GM19023 (cell line): ENCODE results near the gene TSPAN13.
"Not testable (repeated sequence)": the region's sequence is repeated elsewhere in the genome, so short reads cannot be mapped to it uniquely, and the experiment has no call there.

ENCODE experiments used
- ATAC-seq: cut with Tn5 transposase; IDR thresholded peaks from one replicate; pipeline ENCODE4 v1.9.1; 2021; ENCODE audit warnings: mild to moderate bottlenecking, moderate library complexity; ENCODE audit not compliant: unreplicated experiment

The TSPAN13 gene

DNA sequence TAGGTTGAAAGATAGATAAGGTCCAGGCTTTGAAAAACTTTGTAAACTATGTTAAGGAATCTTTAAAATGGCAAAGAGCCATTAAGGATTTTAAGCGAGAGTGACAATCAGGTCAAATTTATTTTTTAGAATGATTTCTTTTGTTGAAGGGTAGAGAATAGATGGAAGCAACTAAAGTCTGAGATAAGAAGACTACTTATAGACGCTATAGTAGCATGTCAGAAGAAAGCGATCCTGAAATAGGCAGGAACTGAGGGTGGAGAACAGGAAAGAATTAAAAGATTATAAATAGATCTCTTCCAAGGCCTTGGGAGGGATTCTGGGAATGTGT is 13.0 kb upstream of the TSPAN13 start:
- no peak for ATAC-seq

DNA sequence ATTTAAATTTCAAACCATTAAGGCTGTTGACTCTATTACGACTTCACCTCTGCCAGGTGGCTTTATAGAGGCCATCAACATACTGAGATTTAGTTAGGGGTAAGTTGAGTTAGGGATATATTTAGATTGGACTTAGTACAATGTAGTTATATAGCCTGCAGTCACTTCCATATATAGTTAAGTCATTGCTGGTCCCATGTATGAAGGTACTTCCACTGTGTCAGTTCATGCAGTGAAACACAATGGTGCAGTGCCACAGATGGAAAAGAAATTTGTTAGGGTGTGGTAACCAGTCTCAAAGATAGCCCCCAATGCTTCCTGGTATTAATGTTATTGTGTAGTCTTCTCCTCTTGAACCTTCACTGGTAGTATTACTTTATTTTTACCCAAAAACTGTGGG is 12.6 kb upstream of the TSPAN13 start:
- ATAC-seq, result no peak

- ATAC-seq, result no peak
These were observed 11.9 kb upstream of the TSPAN13 start for GRCh38 chr7:16741676-16742075.

- ATAC-seq, result no peak
These were observed 11.0 kb upstream of the TSPAN13 start for GRCh38 chr7:16742547-16742946.

DNA sequence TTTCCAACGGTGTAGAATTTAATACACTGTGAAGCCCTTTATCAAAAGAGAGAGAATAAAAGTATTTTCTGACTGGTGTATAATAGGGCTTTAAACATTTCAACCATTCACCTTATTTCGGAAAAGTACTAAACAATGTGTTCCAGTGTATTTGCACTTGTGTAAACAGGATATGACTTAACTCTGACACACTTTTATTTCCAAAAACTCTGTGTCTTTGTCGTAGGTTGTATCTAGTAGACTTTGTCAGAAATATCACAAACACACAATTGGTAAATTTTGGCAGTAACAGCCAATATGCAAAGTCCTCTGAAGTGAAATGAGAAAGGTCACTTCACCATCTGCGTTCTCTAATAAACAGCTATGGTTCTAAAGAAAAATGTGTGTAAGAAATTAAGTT is 10.3 kb upstream of the TSPAN13 start:
- ATAC-seq, result no peak

DNA sequence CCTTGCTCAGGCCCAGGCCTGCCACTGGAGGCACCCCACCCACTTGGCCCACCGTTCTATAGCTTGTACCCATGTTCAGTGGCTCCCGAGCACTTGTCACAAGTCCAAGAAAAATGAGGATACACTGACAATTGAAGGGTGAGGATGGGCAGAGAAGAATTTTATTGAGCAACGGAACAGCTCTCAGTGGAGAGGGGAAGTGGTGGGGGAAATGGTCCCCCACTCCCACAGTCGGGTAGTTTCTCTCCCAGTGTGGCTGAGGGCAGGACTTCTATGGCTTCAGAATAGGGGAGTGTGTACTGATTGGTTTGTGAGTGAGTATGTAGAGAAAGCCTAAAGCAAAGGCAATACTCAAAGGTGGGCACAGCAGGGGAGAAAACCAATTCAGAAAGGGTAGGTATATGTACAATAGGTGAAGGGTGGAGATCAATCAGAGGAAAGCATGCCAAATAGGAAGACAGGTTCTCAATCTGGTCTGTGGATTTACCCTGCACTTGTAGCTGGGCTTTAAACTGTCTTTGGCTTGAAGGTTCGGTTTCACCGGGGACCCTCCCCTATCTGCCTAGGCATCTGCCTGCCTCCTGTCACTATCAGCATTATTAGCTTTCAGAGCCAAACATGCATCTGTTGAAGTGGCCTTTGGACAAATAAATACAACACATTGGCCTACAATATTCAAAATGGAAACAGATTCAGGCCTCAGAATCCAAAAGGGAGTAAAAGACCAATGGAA is 8.9 kb upstream of the TSPAN13 start:
- ATAC-seq, result no peak

DNA sequence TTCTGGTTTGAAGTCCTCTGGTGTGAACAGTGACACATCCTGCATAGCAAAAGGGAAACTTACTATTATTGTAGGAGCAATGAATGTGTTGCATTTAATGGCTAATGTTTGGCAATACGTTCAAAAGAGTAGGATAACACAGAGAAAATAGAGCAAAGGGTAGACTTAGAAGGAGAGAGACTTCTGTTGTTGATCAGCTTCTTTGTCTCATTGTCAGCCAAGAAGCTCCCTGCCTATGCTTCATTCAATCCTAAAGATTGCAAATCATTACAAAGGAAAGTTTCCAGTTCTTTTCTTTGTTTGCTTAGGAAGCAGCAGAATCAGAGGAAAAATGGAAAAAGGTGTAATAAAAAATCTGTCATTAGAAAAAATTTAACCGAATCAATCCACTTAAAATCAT is 7.9 kb upstream of the TSPAN13 start:
- no peak for ATAC-seq

DNA sequence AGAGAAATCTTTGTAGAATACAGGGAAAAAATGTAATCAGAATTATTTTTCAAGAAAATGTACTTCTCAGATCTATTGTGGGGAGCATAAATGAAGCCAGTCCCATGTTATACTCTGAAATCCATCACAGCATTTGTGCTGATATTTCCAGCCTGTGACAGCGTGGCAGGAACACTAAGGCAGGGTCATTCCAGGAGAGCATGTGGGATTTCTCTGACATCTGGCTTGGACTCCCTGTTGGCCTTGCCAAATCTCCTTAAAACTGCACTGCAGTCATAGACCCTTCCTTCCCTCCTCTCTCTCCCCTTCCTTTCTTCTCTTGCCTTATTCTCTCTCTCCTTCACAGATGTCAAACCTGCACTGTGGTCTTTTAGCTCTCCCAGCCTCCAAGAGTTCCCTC is 6.5 kb upstream of the TSPAN13 start:
- ATAC-seq, result no peak

DNA sequence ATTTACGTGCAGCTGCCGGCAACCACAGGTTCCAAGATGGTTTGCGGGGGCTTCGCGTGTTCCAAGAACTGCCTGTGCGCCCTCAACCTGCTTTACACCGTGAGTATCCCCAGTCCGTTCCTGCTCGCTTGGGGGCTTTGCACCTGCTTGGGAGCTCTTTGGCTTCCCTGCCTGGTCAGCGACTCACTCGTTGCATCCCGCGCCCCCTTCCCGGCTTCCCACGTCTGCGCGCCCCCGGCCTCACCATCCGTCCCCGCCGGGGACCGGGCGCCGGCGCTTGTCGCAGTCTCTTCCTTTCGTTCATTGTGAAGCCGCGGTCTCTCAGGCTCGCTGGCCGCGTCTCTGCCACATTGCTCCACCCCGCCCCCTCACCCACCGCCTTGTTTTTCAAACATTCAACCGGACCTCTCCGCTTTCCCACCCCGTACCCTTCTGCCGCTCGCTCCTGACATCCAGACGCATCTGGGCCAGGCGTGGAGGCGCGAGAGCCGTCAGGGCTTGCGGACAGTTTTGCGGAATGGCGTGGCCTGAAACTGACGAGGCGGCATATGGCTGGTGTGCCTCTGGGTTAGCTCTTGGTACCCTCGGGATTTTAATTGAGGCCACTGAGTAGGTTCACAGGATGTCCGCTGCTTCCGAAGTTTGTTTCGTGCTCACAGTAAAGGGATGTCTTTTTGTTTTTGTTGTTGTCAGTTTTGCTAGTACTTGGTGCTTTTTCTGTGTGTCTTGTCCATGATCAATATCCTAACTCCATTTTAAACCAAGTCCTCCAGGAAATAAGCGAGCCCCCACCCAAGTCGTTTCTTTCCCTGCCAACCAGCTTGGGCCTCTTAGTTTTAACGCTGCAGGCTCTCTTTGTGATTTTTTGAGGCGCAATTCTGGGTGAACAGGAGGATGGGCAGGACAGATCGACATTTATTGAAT is 639 bp downstream of the TSPAN13 start:
- ATAC-seq, result peak; percentile 30

DNA sequence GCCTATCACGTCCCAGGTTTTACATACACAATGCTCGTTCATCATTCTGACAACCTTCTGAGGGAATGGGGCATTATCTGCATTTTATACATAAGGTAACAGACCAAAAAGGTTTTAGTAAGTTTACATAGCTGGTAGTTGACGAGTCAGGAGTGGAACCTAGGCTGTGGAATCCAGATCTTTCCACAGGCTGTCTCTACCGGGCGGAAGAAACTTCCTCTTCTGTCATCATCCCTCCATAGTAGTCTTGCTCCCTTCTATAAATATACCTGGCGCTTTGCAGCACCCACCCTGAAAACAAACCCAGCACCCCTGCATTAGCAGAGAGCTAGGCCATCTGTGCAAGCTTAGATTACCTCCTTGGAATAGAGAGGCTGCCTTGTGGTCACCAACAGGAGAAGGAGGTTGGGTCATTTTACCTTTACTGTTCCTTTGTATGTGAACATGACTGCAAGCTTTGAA is 1.3 kb downstream of the TSPAN13 start:
- ATAC-seq, result no peak

DNA sequence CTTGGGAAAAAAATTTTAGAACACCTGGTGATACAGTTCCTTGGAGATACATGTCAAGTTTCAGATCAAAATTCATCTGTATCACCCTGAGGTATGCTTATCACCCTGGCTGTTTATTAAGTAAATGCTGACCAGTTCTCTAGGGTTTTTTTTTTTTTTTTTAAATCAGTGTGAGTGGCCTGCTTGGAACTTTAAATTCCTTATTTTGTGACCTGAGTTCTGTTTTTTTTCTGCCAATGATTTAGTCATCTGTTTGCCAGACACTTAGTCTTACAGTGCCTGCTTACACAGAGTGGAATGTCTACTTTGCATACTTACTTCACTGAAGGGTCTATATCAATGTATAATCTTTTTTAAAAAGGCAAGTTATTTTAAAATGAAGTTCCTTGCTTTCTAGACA is 1.8 kb downstream of the TSPAN13 start:
- ATAC-seq, result no peak

DNA sequence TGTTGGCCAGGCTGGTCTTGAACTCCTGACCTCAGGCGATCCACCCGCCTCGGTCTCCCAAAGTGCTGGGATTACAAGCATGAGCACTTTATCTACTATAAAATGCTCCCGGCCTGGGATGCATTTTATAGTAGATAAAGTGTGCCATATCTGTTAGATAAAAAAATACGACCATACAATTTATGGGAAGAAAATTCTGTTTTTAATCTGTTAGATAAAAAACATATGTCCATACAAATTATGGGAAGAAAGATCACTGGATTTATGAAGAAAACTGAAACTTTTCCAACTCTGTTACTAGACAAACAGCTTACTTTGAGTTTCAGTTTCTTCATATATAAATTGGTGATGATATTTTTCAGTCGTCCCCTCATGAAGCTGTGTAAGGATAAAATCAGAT is 4.5 kb downstream of the TSPAN13 start:
- no peak for ATAC-seq

GRCh38 chr7:16758631-16759611 is 5.4 kb downstream of the TSPAN13 start:
- no peak for ATAC-seq

GRCh38 chr7:16759840-16760239 is 6.3 kb downstream of the TSPAN13 start:
- no peak for ATAC-seq

DNA sequence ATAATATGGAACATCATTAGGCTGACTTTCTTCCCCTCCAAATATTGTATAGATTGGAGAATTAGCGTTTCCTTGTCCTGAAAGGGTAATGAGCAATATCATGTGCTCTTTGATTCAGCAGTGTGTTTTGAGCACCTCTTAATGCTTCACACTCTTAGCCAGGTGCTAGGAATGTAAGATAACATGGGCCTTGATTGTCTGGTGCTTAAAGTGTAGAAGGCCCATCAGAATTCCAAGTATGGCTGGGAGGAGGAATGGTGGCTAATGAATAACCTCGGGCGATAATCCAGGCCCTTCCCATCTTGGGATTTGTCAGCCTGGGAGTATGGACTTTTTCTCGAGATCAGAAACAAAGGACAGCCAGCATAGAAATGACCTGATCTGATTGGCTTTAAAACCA is 8.6 kb downstream of the TSPAN13 start:
- no peak for ATAC-seq

DNA sequence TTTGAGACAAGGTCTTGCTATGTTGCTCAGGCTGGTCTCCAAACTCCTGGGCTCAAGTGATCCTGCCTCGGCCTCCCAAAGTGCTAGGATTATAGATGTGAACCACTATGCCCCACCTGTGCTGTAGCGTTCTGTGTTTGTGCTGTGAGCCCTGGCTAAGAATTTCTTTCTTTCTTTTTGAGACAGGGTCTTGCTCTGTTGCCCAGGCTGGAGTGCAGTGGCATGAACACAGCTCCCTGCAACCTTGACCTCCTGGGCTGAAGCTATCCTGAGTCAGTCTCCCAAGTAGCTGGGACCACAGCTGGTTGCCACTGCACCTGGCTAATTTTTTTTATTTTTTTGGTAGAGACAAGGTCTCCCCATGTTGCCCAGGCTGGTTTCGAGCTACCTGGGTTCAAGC is 11.4 kb downstream of the TSPAN13 start:
- ATAC-seq, result no peak

- ATAC-seq, result no peak
These were observed 11.9 kb downstream of the TSPAN13 start for GRCh38 chr7:16765436-16765859.

- ATAC-seq, result not testable (repeated sequence)
These were observed 16.4 kb downstream of the TSPAN13 start for GRCh38 chr7:16769994-16770393.

DNA sequence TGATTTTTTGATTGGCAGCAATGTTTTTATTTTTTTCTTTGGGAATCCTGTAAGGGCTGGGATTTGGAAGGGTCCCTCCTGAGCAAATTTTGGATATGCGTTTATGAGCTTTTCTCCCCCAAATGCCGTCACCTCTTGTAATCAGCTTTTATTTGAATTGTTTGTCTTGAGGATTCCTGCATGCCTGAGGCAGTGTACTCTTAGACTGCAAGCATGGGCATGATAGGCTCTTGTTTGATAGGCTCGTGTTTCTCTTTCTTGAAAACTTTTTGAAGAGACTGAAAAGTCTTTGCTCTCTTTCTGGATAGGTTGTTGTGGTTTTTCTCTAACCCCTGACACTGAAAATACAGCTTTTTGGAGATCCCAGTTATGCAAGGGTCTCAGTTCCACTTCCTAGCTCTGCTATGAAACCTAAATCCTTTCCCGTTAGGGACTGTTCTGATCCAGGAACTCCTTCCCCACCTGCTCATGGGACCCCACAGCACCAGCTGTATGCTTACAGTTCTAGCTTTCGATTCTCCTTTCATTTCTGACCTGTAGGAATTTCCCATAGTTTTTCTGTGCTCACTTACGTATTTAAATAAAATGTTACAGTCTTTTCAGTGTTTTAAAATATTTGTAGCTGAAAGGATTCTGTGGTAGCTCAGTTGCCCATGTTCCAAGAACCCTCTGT is 17.2 kb downstream of the TSPAN13 start:
- ATAC-seq, result no peak

- ATAC-seq, result no peak
These were observed 19.8 kb downstream of the TSPAN13 start for GRCh38 chr7:16773326-16773725.
